Ureter (tissue), 1 donor: ENCODE data around the gene NUMB. TPM values are rescaled to one million over a fixed set of nuclear protein-coding genes. Genes with fewer than 3 reads are reported as not detected.

Experiments
- DNase-seq: peaks from one replicate; pipeline ENCODE4 v3.0.0-alpha.2; 2020; ENCODE audit warnings: low spot score
- total RNA-seq: library from RNA; stranded (reverse); gene quantifications from one replicate; pipeline ENCODE4 v1.2.4, GENCODE V29; 2023
- donor health status: DM: yes; HTN: yes; CAD: no.

Gene NUMB
- total RNA-seq, 1 donor from 2014 or later, result 83.7 TPM

GRCh38 chr14:73289729-73290128, 168.6 kb downstream of the NUMB start:
- DNase-seq, result no peak

DNA sequence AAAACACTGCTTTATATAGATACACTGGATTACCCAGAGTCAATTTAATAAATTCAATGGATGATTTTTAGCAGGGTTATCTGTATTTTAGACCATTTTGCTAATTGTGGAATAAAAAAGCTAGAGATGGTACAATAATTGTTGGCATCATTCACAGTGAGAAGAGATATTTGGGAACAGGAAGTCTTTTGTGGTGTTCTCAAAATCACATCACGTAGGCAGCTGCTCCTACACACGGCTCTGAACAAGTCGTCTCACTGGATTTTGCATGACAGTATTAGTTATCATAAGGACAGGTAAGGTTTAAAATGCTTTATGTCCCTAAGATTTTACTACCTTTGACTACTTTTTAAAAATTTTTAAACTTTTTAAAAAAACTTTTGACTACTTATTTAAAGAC, 169.0 kb downstream of the NUMB start:
- no peak for DNase-seq

DNA sequence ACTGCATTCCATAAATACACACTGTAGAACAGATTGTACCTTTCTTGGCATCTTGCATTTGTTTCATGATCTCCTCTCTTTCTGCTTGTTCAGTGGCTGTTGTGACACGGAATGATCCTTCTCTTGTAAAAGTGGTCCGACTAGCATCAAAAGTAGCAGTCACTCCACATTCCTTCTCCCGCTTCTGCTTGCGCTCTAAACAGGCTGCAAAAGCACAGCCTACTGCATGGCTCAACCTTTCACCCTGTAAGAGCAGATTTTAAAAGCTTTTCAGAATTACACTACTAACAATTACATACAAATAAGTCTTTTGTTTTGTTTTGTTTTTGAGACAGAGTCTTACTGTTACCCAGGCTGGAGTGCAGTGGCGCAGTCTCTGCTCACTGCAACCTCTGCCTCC, 171.3 kb downstream of the NUMB start:
- DNase-seq, result no peak

DNA sequence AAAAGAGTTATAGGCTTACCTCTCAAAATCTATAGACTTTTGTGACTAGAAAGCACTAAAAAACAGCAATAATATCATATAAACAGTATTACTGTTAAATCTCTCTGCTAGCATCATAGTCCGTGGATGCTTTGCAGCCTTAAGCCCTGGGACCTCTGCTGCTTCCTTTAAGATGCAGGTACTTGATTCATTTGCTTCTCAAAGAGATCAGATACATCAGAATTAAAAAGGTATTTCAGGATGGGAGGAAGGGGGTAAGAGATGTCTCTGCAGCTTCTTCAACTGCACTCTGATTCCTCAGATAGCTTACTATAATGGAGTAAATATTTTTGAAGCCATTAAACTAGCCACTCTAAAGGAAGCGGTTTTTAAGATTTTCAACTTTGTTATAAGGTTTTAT, 171.7 kb downstream of the NUMB start:
- no peak for DNase-seq

DNA sequence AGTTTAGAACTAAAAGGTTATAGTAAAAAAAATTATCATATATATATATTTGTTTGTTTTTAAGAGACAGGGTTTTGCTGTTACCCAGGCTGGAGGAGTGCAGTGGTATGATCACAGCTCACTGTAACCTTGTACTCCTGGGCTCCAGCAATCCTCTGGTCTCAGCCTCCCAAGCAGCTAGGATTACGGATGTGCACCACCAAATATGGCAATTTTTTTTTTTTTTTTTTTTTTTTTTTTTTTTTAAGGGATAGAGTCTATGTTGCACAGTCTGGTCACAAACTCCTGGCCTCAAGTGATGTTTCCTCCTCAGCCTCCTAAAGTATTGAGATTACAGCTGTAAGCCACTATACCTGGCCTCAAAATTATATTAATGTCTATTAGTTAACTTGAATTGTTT, 172.4 kb downstream of the NUMB start:
- DNase-seq, result no peak

GRCh38 chr14:73283608-73284379, 174.6 kb downstream of the NUMB start:
- no peak for DNase-seq

GRCh38 chr14:73280903-73281302, 177.4 kb downstream of the NUMB start:
- DNase-seq, result no peak

DNA sequence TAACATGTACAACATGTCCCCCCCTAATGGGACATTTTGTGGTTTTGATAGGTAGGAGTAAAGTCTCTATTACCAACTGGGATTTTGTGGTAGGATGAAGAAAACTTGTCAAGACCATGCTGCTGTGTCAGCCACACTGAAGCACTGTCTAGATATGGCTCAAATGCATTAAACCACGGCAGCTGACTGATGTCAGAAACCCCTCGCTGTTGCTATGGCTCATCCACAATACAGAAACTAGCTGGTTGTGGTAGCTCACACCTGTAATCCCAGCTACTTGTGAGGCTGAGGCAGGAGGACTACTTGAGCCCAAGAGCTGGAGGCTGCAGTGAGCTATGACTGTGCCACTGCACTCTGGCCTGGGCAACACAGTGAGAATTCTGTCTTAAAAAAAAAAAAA, 181.0 kb downstream of the NUMB start:
- no peak for DNase-seq

DNA sequence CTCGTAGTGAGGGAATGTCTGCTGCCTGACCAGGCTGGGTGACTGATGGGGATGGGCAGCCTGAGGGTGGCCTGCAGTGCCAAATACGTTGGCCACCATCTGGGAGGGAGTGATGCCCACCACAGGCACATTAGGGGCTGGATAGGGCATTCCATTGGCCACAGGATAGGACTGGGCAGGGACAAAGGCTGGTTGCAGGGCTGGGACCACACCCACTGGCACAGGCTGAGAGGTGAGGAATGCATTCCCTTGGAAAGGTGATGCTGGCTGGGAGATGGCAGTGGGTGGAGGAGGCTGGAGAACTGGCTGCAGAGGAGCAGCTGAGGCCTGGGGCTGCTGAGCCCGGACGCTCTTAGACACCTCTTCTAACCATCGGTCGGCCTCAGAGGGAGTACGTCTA, 181.5 kb downstream of the NUMB start:
- DNase-seq, result no peak

DNA sequence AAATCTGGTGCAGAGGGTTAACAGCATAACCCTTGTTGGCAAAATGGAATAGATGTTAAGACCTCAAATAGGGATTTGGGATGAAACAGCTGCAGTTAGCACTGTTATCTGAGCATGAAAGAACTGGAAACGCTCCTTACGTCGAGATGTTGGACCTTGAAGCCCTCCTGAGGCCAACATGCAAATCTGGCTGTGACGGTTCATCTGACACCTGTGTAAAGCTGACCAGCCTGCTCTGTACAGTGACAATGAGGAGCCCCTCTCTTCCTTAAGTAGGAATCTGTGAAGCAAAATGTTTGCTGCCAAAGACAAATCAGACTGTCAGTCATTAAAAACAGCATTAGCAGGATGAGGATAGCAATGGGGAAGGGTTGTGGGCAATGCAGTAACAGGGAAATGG, 184.5 kb downstream of the NUMB start:
- DNase-seq, result no peak

DNA sequence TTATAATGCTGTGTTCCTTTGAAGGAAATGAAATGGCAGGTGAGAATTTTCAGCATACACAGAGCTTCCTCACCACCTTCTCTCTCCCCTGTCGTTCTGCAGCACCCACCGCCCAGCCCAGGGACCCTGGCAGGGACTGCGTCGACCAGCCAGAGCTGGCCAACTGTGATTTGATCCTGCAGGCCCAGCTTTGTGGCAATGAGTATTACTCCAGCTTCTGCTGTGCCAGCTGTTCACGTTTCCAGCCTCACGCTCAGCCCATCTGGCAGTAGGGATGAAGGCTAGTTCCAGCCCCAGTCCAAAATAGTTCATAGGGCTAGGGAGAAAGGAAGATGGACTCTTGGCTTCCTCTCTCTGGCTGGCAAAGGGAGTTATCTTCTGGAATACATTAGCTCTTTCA, 186.0 kb downstream of the NUMB start:
- DNase-seq, result no peak

GRCh38 chr14:73269729-73270531, 188.4 kb downstream of the NUMB start:
- no peak for DNase-seq

- no peak for DNase-seq
These were observed 190.9 kb downstream of the NUMB start for GRCh38 chr14:73267474-73267873.

GRCh38 chr14:73266317-73266716, 192.0 kb downstream of the NUMB start:
- no peak for DNase-seq

DNA sequence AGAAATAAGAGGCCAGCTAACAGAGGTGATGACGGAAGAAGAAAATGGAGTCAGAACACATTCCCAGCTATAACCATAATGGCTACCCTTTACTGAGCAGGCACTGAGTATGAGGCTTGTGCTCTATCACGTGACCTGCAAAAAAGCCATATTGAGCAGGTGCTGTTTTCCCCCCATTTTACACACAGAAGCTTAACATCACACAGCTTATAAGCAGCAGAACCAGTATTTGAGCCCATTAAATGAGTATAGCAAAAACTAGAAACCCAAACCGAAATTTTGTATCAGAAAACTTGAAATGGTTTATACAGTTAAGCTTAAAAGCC, 192.7 kb downstream of the NUMB start:
- DNase-seq, result no peak

- no peak for DNase-seq
These were observed 193.2 kb downstream of the NUMB start for GRCh38 chr14:73264885-73265720.

GRCh38 chr14:73264080-73264884, 194.1 kb downstream of the NUMB start:
- no peak for DNase-seq

GRCh38 chr14:73263606-73264005, 194.7 kb downstream of the NUMB start:
- DNase-seq, result no peak

DNA sequence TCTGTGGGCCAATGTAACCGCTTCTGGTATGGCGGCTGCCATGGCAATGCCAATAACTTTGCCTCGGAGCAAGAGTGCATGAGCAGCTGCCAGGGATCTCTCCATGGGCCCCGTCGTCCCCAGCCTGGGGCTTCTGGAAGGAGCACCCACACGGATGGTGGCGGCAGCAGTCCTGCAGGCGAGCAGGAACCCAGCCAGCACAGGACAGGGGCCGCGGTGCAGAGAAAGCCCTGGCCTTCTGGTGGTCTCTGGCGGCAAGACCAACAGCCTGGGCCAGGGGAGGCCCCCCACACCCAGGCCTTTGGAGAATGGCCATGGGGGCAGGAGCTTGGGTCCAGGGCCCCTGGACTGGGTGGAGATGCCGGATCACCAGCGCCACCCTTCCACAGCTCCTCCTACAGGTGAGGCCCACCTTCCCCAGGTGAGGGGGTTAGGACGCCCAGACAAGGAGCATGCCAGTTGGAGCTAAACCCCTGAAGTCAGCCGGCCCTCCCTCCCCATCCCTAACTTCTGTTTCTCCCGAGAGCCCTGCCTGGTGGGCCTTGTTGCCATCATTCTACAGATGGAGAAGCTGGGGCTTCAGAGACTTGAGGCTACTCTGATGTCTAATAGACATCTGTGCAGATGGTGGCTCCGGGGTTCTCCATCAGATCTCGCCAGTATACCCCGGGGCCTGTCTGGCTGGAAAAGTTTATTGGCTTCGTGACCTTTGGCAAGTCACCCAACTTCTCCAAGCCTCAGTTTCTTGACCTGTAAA, 195.7 kb downstream of the NUMB start:
- no peak for DNase-seq

DNA sequence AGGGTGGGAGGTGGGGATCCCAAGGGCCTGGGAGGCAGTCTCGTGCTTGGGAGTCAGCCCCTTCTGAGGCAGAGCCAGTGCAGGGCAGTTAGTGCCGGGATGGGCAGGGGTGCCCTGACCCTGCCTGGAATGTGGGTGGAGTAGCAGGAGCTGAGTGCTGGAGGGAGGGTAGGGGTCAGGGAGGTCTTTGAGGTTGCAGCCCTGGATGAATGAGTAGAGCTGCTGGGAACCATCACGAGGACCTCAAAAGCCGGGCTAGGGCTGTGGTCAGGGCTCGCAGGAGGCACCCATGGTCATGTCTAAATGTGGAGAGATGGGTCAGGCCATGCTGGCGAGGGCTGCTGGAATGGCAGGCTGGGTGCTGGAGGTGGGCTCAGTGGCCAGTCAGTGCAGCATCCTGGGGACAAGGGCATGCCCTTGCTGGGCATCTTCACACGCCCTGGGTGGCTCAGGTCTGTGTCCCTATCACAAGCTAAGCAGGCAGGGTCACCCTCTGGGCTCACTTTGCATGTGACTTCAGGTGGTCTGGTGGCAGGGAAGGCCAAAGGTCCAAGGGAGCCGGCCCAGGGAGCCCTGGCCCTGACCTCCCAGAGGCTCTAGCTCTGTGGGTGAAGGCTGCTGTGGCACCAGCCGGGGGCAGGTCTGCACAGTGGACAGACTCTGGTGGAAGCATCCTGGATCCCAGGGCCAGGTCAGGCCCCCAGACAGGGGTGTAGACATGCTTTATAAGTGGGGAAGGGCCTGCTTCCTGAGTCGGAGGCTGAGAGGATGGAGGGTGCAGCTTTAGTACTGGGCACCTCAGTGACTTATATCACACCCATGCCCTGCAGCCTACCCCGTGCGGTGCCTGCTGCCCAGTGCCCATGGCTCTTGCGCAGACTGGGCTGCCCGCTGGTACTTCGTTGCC, 196.6 kb downstream of the NUMB start:
- no peak for DNase-seq
